SK-N-SH (cell line): ENCODE measurements around the gene PTTG1IP2.

Experiments used
- CTCF ChIP-seq: fragments of 200-600 bp; sonication (generic); IDR thresholded peaks from 2 replicates; pipeline ENCODE4 v1.6.1; 2017; ENCODE audit warnings: antibody characterized with exemption, mild to moderate bottlenecking, moderate library complexity
- EP300 ChIP-seq, 2 experiments: IDR thresholded peaks; 2 replicates each; pipeline versions ENCODE4 v1.4.0 to v1.6.1; 2012; ENCODE audit warnings: borderline replicate concordance in 1 of 2, low read depth in 1 of 2, low read length in 1 of 2
- FOSL2 ChIP-seq: IDR thresholded peaks from 2 replicates; pipeline ENCODE4 v1.4.0; 2012; ENCODE audit warnings: low read depth, mild to moderate bottlenecking, moderate library complexity, borderline replicate concordance
- FOXM1 ChIP-seq: IDR thresholded peaks from 2 replicates; pipeline ENCODE4 v1.4.0; 2012; ENCODE audit warnings: low read depth, mild to moderate bottlenecking
- IRF3 ChIP-seq: fragments of 150-350 bp; IDR thresholded peaks from 2 replicates; pipeline ENCODE4 v1.6.1; 2016; ENCODE audit warnings: mild to moderate bottlenecking, low read depth, low read length
- MAX ChIP-seq: IDR thresholded peaks from 2 replicates; pipeline ENCODE4 v1.4.0; 2012; ENCODE audit warnings: low read depth
- PBX3 ChIP-seq: IDR thresholded peaks from 2 replicates; pipeline ENCODE4; 2012
- SIN3A ChIP-seq: IDR thresholded peaks from 2 replicates; pipeline ENCODE4 v1.6.1; 2012; ENCODE audit warnings: low read depth, mild to moderate bottlenecking, low read length, moderate library complexity, borderline replicate concordance
- TEAD4 ChIP-seq: IDR thresholded peaks from 2 replicates; pipeline ENCODE4 v1.4.0; 2012; ENCODE audit warnings: mild to moderate bottlenecking, borderline replicate concordance; ENCODE audit not compliant: insufficient read depth
- YY1 ChIP-seq: IDR thresholded peaks from 2 replicates; pipeline ENCODE4 v1.4.0; 2012; ENCODE audit warnings: low read depth, mild to moderate bottlenecking
- TF ChIP-seq, protein P1 (sequence below): IDR thresholded peaks from 2 replicates; pipeline ENCODE4 v1.6.1; 2012; ENCODE audit warnings: mild to moderate bottlenecking, low read depth, low read length, moderate library complexity

DNA sequence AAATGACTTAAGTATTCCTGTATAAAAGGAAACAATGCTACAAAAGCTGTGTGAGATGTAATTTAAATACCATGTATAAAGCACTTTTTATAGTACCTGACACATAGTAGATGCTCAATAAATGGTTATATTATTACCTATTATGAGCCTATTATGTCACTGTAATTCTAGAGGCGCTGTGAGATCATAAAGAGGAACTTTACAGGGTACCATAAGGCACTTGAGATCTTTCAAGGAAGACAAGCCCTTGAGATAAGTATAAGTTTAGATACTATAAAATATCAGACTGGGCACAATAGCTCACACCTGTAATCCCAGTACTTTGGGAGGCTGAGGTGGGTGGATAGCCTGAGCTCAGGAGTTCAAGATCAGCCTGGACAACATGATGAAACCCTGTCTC is 38.3 kb downstream of the PTTG1IP2 start:
- TF ChIP-seq MAX (no peak), CTCF (no peak), PBX3 (no peak), TEAD4 (no peak), FOXM1 (no peak), IRF3 (no peak), FOSL2 (no peak), YY1 (no peak), EP300 (IDR thresholded peaks at IDR 0.05; ENCODE audit: borderline replicate concordance in 1 of 2, low read depth in 1 of 2, low read length in 1 of 2) (no peak), SIN3A (no peak)
- TF ChIP-seq, protein P1, sequence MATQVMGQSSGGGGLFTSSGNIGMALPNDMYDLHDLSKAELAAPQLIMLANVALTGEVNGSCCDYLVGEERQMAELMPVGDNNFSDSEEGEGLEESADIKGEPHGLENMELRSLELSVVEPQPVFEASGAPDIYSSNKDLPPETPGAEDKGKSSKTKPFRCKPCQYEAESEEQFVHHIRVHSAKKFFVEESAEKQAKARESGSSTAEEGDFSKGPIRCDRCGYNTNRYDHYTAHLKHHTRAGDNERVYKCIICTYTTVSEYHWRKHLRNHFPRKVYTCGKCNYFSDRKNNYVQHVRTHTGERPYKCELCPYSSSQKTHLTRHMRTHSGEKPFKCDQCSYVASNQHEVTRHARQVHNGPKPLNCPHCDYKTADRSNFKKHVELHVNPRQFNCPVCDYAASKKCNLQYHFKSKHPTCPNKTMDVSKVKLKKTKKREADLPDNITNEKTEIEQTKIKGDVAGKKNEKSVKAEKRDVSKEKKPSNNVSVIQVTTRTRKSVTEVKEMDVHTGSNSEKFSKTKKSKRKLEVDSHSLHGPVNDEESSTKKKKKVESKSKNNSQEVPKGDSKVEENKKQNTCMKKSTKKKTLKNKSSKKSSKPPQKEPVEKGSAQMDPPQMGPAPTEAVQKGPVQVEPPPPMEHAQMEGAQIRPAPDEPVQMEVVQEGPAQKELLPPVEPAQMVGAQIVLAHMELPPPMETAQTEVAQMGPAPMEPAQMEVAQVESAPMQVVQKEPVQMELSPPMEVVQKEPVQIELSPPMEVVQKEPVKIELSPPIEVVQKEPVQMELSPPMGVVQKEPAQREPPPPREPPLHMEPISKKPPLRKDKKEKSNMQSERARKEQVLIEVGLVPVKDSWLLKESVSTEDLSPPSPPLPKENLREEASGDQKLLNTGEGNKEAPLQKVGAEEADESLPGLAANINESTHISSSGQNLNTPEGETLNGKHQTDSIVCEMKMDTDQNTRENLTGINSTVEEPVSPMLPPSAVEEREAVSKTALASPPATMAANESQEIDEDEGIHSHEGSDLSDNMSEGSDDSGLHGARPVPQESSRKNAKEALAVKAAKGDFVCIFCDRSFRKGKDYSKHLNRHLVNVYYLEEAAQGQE: no peak
